Muscle of back (tissue), 11 donors: Measurements from ENCODE around the gene BANP. TPM values are rescaled to one million over a fixed set of nuclear protein-coding genes. Genes with fewer than 3 reads are reported as not detected.

ENCODE experiments used
- DNase-seq, 3 donors: peaks; one replicate each; pipeline versions ENCODE4 v3.0.0 to v3.0.0-alpha.2; 2013
- polyA plus RNA-seq, 10 donors: library from polyadenylated mRNA; unstranded; fragments of 120-200 nt; gene quantifications; one replicate each; pipeline ENCODE4 v1.2.1, GENCODE V29; 2013; ENCODE audit not compliant: insufficient read length in 10 of 10

Gene BANP
- polyA plus RNA-seq, 10 donors = 10.4 to 15.2 (median 13.2) TPM

- DNase-seq = no peak
Measured at GRCh38 chr16:87948735-87949070, 2.5 kb upstream of the BANP start.

DNA sequence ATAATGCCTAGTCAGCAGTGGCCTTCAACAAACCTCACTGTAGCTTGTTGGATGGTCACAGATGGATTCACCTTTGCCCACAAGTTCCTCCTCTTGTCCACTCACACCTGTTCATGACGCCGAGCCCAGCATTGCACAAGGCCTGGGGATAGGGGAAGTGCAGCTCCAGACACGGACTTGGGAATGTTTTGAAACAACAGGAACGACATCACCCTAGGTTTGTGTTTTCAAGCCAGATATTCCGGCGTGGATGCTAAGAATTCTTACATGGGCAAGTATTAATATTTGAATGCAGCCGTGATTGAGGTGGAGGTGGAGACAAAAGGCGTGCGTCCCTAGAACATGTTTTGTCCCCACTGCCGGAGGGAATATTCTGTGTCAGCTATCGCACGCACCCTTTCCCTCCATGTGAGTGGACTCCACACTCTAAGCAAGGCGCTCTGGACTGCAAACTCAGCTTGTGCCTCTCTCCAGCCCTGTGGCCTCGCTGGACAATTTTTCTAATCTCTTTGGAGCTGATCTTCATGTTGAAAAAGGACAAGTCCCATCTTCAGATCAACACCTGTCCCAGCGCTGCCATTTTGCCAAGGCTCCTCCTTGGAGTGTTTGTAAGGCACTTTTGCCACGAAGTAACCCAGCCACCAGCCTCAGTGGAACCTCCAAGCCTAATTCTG lies 2.0 kb upstream of the BANP start:
- no peak for DNase-seq

DNA sequence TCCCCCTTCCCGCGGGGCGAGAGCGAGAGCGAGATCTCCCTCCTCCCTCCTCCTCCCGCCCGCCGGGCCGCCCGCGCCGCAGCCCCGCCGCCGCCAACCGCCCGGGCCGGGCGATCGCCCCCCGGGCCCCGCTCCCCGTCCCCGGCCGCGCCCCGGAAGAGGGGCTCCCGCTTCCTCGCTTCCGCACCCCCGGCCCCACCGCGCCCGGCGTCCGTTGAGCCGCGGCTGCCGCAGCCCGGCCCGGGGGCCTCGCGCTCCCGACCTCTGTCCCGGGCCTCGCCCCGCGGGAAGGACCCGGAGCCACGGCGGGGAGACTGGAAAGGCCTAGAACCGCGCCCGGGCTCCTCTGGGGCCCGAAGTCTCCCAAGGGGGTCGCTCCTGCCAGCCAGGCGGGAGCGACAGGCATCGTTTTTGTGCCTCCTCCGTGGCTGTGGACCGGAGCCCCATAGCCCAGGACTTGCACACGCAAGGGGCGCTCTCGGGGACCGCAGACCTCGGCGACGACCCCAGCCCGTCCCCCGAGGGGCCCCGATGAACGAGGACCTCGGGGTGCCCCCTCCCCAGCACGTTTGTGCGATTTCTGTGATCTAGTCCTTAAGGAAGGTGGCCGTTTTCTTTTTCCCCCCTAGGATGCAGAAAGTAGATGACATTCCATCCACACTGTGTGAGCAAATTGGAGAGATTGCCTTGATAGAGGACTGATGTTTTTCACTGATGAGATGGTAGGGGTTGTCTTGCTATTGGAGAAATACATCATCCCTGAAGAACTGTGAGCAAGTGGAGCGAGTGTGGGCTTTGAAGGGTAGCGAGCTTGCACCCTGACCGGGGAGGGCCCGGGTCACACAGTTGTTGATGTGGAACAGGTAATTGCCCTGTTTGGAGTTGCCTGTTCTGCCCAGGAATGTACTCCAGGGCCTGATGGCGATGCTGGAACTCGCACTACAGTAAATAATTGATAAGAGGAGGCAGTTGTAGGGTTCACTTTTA lies 611 bp downstream of the BANP start:
- peak in 1 of 3 donors; percentile 62 for DNase-seq

GRCh38 chr16:87952751-87953150 lies 1.5 kb downstream of the BANP start:
- no peak for DNase-seq

GRCh38 chr16:87953308-87954215 lies 2.3 kb downstream of the BANP start:
- DNase-seq = peak in 1 of 3 donors; percentile 26

DNA sequence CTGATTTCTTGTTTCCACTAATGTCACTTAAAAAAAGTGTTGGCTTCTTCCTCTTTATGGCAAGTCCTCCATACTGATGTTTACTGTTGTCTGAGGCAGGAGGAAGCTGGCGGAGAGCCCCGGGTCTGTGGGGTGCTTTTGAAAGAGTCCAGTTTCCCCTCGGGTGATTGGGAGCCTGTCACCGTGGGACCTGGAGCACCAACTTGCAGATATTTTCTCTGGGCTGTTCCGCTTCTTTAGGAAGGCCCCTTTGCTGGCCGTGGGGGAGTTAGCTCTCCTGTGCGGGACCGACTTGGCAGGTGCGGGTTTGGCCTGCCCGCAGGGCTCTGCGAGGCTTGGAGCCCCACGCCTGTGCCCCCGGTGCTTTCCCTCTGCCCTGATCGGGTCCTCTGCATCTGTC lies 3.1 kb downstream of the BANP start:
- peak in 1 of 3 donors; percentile 21 for DNase-seq

- peak in 1 of 3 donors; percentile 4 for DNase-seq
Measured at GRCh38 chr16:87954826-87955225, 3.6 kb downstream of the BANP start.

GRCh38 chr16:87955302-87956097 lies 4.3 kb downstream of the BANP start:
- peak in 1 of 3 donors; percentile 10 for DNase-seq

DNA sequence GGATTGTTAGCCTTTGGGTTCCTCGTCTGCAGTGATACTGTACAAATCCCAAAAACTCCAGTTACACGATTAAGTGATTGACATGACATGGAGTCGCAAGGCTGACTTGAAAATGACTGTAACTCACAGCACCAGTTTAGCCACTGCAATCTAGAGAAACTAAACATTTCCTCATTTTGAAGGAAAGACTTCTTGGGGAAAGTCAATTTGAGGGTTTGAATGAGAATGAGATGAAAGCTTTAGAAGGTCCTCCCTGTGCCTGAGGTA lies 4.8 kb downstream of the BANP start:
- no peak for DNase-seq

DNA sequence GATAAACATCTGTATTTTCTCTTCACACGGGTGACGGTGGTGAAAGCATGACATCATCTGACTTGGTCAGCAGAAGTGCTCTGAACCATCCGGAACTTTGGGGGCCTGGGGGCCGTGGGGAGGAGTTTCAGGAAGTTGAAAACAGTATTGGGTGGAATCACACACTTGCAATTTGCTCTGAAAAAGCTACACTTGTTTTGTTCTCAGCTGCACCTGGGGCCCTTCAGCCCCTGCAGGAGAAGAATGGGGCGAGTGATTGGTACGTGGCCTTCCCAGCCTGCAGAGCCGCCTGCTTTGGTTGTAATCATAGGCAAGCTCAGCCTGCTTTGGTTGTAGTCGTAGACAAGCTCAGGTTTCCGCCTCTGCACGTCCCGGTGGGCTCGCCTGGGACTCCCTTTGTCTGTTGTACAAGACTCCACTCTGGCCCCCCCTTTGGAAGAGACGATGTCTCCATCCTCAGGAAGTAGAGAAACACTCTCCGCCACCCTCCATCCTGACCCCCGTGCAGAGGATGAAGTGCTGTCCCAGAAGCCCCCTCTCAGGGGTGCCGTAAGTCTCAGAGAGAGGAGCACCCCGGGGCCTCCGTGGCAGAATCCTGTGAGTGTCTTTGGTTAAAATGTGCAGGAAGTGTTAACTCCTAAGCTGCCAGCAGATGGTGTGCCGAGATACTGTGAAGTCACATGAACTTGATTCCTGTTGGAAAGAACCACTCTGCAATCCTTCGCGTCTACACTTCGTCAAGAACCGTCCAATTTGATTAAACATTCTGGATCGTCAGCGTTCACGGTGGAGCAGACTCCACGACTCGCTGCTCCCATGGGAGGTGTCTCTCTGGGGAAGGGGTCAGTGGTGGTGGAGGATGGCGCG lies 5.4 kb downstream of the BANP start:
- DNase-seq = peak in 2 of 3 donors; percentile 65 to 84

DNA sequence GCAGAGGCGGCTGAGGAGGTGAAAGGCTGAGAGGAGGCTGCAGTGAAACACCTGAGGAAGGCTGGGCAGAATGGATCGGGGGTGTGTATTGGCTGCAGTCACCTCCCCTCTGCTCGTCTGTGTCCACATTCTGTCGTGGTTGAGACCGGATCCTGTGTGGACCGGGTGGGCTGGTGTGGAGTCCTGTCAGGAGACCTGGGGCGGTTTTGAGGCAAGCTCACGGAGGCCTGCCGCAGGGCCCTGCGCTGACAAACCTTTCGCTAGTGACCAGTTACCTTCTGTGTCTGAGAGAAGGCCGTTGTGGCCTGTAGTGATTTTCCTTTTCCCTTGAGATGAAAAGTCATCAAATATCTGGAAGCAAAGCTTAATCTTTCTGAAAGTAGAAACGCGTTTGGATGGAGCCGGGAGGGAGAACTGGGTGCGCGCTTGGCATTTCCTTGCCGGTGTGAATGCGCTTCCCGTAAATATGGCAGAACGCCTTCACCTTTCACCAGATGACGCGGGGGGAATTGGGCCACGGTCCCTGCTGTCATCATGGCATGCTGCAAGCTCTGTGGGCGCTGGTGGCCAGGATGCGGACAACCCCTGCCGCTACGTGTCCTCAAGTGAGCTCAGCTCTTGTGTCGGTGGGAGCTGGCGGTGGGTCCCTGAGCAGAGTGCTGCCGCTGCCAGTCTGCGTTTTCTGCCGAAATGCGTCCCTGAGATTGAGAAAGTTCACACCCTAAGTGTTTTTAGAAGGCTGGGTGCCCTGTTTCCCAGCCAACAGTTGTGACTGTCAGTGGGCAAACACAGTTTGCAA lies 6.3 kb downstream of the BANP start:
- DNase-seq = peak in 1 of 3 donors; percentile 2

- no peak for DNase-seq
Measured at GRCh38 chr16:87958632-87959031, 7.4 kb downstream of the BANP start.

- peak in 1 of 3 donors; percentile 8 for DNase-seq
Measured at GRCh38 chr16:87959391-87959990, 8.3 kb downstream of the BANP start.

DNA sequence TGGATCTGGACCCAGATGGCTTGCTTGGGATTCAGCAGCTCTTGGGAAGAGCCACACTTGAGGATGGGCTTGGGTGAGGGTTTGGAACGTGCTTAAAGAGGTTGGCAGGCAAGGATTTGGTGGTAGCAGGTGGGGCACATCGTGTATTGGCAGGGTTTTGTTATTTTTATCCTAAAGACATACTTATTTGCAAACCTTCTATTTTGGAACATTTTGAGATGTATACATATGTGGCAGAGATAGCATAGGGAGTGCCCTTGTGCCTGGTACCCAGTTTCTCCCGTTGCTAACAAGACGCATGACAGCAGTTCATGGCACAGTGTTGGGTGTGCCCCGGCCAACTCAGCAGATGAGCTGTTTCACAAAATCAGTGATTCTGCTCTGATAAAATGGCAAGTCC lies 9.1 kb downstream of the BANP start:
- no peak for DNase-seq

GRCh38 chr16:87960852-87961251 lies 9.6 kb downstream of the BANP start:
- DNase-seq = peak in 2 of 3 donors; percentile 34 to 49

DNA sequence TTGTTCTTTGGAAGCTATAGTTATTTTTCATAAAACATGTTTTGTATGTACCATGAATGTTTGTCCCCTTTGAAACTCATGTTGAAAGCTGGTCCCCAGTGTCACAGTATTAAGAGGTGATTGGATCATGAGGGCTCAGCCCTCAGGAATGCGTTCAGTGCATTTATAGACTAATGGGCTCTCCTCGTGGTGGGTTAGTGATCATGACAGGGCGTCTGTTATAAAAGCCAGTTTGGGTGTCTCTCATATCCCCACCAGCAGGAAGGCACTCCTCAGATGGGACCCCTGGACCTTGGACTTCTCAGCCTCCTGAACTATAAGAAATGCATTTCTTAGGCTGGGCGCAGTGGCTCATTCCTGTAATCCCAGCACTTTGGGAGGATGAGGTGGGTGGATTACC lies 10.4 kb downstream of the BANP start:
- DNase-seq = peak in 1 of 3 donors; percentile 7

DNA sequence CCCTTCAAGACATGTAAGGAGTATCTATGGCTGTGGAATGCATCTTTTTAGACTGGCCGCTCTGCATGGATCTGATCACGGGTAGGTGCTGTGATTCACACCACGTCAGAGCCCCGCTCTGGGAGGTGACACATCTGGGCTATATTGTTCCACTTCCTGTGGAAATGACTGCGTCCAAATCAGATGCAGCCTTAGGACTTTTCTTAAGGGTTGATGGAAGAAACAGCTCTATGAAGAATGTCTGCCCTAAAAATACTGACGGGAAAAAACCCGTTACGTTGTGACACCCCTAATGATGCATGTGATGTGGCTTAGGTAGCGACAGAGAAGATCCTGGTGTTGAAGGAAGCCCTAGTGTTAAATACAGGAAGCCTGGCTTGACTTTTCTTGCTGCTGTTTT lies 12.2 kb downstream of the BANP start:
- peak; percentile 63 to 82 (median 80) for DNase-seq

- DNase-seq = peak in 1 of 3 donors; percentile 17
Measured at GRCh38 chr16:87964049-87964659, 12.9 kb downstream of the BANP start.
